ENCODE data around the gene TSPAN17. TPM values are rescaled to one million over a fixed set of nuclear protein-coding genes. Genes with fewer than 3 reads are reported as not detected.

The TSPAN17 gene
- total and polyA plus RNA-seq, 9 of the 15 experiments (the other 6 are each of a cell fraction or from before 2014, with no cell fraction given): 0.73 to 58.3 (median 34.5) TPM

GRCh38 chr5:176633598-176633997 lies 13.7 kb upstream of the TSPAN17 start:
- WGBS (ENCODE audit: insufficient coverage, low coverage, missing lambda C conversion rate): 0% methylated on average over 6 of the region's 6 CpGs
- H3K4me2 ChIP-seq (ENCODE audit: insufficient read depth, low read length): no peak overlapping the region
- H3K4me3 ChIP-seq: no peak overlapping the region

More at GRCh38 chr5:176633598-176633997, 13.7 kb upstream of the TSPAN17 start:
- peaks cover 53 to 80% of the 10 kb centered on the region in 2 experiments for H3K27me3 ChIP-seq (ENCODE audit: control insufficient read depth in 2 of 2, insufficient read depth in 2 of 2, low read length in 2 of 2)
- peaks cover 0 to 20% of the 10 kb centered on the region in 2 experiments; a peak in 3 of 5 replicates for H3K4me1 ChIP-seq (replicated peaks in 1 of 2; ENCODE audit: control insufficient read depth in 2 of 2, insufficient read depth in 2 of 2, low read length in 2 of 2)
- H3K9me3 ChIP-seq (replicated peaks; ENCODE audit: control insufficient read depth, insufficient read depth, low read depth, low read length): no peaks in the 10 kb centered on the region
- DNase-seq (ENCODE audit: extremely low read depth in 1 of 4, low spot score in 3 of 4) (no peak), FAIRE-seq (no peak), ATAC-seq (no peak)
- ChIA-PET CTCF (ENCODE audit: low intra/inter-chr PET ratio) (no interaction called here), POLR2A (no interaction called here)
- BruUV-seq (replicated peaks): no TSS peak
- no peaks in the 10 kb centered on the region for H3K36me3 ChIP-seq (ENCODE audit: control insufficient read depth, insufficient read depth, low read length)
- intact Hi-C loops (cut with micrococcal nuclease) (no loop called here), in situ Hi-C loops (cut with MboI) (no loop called here)
- no peak for TF ChIP-seq FOXK2 (conservative IDR thresholded peaks at IDR 0.05 in 1 of 2, IDR thresholded peaks at IDR 0.05 in 1 of 2; ENCODE audit: low read depth in 2 of 2)
- no peak for TF ChIP-seq SUPT5H (IDR thresholded peaks at IDR 0.05)
- TF ChIP-seq, protein P1, sequence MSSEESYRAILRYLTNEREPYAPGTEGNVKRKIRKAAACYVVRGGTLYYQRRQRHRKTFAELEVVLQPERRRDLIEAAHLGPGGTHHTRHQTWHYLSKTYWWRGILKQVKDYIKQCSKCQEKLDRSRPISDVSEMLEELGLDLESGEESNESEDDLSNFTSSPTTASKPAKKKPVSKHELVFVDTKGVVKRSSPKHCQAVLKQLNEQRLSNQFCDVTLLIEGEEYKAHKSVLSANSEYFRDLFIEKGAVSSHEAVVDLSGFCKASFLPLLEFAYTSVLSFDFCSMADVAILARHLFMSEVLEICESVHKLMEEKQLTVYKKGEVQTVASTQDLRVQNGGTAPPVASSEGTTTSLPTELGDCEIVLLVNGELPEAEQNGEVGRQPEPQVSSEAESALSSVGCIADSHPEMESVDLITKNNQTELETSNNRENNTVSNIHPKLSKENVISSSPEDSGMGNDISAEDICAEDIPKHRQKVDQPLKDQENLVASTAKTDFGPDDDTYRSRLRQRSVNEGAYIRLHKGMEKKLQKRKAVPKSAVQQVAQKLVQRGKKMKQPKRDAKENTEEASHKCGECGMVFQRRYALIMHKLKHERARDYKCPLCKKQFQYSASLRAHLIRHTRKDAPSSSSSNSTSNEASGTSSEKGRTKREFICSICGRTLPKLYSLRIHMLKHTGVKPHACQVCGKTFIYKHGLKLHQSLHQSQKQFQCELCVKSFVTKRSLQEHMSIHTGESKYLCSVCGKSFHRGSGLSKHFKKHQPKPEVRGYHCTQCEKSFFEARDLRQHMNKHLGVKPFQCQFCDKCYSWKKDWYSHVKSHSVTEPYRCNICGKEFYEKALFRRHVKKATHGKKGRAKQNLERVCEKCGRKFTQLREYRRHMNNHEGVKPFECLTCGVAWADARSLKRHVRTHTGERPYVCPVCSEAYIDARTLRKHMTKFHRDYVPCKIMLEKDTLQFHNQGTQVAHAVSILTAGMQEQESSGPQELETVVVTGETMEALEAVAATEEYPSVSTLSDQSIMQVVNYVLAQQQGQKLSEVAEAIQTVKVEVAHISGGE (CRISPR knock-in tag; IDR thresholded peaks at IDR 0.05): no peak
- TF ChIP-seq ZKSCAN3 (CRISPR knock-in tag; IDR thresholded peaks at IDR 0.05): no peak
- TF ChIP-seq MXD1 (CRISPR knock-in tag; IDR thresholded peaks at IDR 0.05; ENCODE audit: borderline replicate concordance, poor library complexity, severe bottlenecking): no peak
- no peak for TF ChIP-seq TAF1 (IDR thresholded peaks at IDR 0.05; ENCODE audit: control insufficient read depth, extremely low read depth, insufficient read depth, low read length, severe bottlenecking)
- no peak for TF ChIP-seq JUN (IDR thresholded peaks at IDR 0.05; ENCODE audit: borderline replicate concordance, low read depth, low read length)
- no peak for TF ChIP-seq JUN (CRISPR knock-in tag; IDR thresholded peaks at IDR 0.05; ENCODE audit: borderline replicate concordance)
- TF ChIP-seq STAT6 (CRISPR knock-in tag; IDR thresholded peaks at IDR 0.05): no peak
- H3K9ac ChIP-seq (ENCODE audit: insufficient read depth in 1 of 2, low read depth in 2 of 2, low read length in 2 of 2): no peak overlapping the region
- H2AFZ ChIP-seq (ENCODE audit: low read depth, low read length): no peak overlapping the region
- no peaks in the 10 kb centered on the region for H3K79me2 ChIP-seq (ENCODE audit: control insufficient read depth, insufficient read depth, low read length)
- peaks cover 4% of the 10 kb centered on the region; the same call in 1 of the 2 replicates for H4K20me1 ChIP-seq (replicated peaks; ENCODE audit: control insufficient read depth, insufficient read depth, low read length)
- no peak overlapping the region for H3K27ac ChIP-seq (ENCODE audit: extremely low read depth, low read depth, low read length)
- no peaks in the 10 kb centered on the region for H3K9me1 ChIP-seq (ENCODE audit: control insufficient read depth, insufficient read depth, low read length)
